ENCODE data around the gene PNPLA8.

The PNPLA8 gene

GRCh38 chr7:108452707-108453106, 73.2 kb downstream of the PNPLA8 start:
- TF ChIP-seq, protein P1, sequence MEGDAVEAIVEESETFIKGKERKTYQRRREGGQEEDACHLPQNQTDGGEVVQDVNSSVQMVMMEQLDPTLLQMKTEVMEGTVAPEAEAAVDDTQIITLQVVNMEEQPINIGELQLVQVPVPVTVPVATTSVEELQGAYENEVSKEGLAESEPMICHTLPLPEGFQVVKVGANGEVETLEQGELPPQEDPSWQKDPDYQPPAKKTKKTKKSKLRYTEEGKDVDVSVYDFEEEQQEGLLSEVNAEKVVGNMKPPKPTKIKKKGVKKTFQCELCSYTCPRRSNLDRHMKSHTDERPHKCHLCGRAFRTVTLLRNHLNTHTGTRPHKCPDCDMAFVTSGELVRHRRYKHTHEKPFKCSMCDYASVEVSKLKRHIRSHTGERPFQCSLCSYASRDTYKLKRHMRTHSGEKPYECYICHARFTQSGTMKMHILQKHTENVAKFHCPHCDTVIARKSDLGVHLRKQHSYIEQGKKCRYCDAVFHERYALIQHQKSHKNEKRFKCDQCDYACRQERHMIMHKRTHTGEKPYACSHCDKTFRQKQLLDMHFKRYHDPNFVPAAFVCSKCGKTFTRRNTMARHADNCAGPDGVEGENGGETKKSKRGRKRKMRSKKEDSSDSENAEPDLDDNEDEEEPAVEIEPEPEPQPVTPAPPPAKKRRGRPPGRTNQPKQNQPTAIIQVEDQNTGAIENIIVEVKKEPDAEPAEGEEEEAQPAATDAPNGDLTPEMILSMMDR (IDR thresholded peaks at IDR 0.05; ENCODE audit: low read depth, low read length): peak; percentile 63
- DNase-seq (ENCODE audit: extremely low read depth, low read depth): no peak

DNA sequence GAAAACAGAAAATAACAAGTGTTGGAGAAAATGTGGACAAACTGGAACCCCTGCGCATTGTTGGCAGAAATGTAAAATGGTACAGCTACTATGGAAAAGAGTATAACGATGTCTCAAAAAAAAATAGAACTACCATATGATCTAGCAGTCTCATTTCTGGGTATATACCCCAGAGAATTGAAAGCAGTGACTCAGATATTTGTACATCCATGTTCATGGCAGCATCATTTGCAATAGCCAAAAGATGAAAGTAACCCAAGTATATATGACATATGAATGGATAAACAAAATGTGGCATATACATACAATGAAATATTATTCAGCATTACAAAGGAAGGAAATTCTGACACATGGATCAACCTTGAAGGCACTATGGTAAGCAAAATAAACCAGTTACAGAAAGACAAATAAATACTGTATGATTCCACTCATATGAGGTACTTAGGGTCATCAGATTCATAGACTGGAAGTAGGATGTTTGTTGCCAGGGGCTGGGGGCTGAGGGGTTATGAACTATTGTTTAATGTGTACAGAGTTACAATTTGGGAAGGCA, 74.6 kb downstream of the PNPLA8 start:
- TF ChIP-seq, protein P1 (IDR thresholded peaks at IDR 0.05; ENCODE audit: low read depth, low read length): no peak
- no peak for DNase-seq (ENCODE audit: extremely low read depth, low read depth)

- TF ChIP-seq, protein P1 (IDR thresholded peaks at IDR 0.05; ENCODE audit: low read depth, low read length): no peak
- no peak for DNase-seq (ENCODE audit: extremely low read depth, low read depth)
Observed at GRCh38 chr7:108450160-108450559, 75.8 kb downstream of the PNPLA8 start.

DNA sequence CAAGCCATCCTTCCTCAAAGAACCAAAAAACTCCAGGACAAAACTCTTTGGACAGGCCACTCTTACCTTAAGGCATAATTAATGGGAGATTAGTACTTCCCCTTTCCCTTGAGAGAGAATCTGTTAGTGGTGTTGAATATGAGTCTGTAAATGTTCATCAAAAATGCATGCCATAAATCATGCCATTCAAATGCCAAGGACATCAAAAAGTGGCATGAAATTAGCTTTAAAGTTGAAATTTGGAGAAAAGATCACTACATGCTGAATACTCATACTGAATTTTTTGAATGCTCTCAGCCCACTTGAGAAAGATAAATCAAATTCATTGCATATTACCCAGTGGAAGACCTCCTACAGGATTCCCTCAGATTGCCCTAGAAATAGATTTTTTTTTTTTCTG, 76.4 kb downstream of the PNPLA8 start:
- DNase-seq (ENCODE audit: extremely low read depth, low read depth): no peak
- TF ChIP-seq, protein P1 (IDR thresholded peaks at IDR 0.05; ENCODE audit: low read depth, low read length): no peak

GRCh38 chr7:108448584-108449505, 77.1 kb downstream of the PNPLA8 start:
- no peak for DNase-seq (ENCODE audit: extremely low read depth, low read depth)
- TF ChIP-seq, protein P1 (IDR thresholded peaks at IDR 0.05; ENCODE audit: low read depth, low read length): no peak

DNA sequence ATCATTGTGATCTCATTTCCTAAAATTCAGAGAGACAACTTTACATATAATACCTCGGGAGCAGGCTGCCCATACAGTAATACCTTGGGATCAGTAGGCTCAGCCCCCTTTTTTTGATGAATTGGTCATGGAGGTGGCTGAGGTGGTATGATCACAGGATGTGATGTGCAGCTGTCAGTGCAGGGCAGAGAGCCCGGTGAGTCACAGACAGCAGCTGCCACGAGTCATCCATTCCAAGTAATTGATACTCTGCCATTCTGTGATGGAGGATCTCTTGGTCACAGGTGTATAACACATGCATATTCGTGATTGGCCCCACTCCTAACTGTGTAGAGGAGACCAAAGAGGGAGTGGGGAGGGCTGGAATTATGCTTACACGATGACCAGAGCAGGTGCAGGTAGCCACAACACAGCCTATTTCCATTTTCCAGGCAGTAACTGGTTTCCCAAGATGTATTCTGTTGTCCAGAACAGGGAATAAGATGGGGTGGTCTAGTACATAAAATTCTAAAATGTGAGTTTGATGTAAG, 83.8 kb downstream of the PNPLA8 start:
- no peak for DNase-seq (ENCODE audit: extremely low read depth, low read depth)
- TF ChIP-seq, protein P1 (IDR thresholded peaks at IDR 0.05; ENCODE audit: low read depth, low read length): no peak

DNA sequence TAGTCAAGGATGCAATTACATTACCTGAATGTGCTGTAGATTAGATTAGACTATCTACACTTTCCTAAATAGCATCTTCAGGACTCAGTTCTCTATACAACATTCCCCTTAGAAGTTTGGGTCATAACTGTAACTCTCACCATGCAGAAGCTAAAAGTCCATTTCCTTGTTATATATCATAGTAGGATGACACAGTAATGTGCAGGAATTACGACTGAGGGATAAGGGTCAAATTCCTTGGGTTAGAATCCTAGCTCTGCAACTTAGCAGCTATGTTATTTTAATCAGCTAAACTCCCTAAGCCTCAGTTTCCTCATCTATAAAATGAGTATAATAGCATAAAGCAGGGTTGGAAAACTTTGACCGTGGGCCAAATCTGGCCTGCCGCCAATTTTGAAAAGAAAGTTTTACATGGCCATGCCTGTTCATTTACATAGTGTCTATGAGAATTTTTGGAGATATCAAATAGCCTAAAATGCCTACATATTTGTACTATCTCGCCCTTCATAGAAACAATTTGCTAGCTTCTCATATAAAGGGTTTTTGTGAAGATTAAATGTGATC, 84.5 kb downstream of the PNPLA8 start:
- TF ChIP-seq, protein P1 (IDR thresholded peaks at IDR 0.05; ENCODE audit: low read depth, low read length): no peak
- no peak for DNase-seq (ENCODE audit: extremely low read depth, low read depth)
